ENCODE data around the gene DDX28.
A peak's percentile ranks its signal among the peaks of the same experiment; 100 is the strongest.

Gene DDX28

DNA sequence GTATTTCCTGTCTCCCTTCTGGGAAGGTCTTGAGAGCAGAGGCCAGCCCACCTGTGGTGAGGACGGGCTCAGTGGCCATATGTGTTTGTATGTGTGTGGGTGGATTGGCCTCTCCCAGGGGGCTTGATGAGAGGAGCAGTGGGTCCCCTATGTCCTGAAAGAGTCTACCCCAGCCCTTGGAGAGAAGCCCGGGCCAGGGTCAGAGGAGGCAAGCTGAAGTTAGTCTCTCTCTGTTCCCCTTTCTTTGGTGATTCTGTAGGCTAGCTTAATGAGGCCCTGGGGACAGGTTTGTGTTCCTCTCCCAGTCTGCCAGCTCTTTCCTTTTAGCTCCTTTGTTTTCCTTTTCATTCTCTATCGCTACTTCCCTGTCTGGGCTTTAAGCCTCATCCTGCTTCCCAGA, 38.4 kb upstream of the DDX28 start:
- ChIA-PET POLR2A (no interaction called here), CTCF (interaction anchor here (1.2 to 4.7 kb wide), 11 partner anchors 9 to 246 kb away, joined by 3 to 15 read pairs (median 6); partner anchors contain the start of gene NRN1L)
- TF ChIP-seq, protein P1, sequence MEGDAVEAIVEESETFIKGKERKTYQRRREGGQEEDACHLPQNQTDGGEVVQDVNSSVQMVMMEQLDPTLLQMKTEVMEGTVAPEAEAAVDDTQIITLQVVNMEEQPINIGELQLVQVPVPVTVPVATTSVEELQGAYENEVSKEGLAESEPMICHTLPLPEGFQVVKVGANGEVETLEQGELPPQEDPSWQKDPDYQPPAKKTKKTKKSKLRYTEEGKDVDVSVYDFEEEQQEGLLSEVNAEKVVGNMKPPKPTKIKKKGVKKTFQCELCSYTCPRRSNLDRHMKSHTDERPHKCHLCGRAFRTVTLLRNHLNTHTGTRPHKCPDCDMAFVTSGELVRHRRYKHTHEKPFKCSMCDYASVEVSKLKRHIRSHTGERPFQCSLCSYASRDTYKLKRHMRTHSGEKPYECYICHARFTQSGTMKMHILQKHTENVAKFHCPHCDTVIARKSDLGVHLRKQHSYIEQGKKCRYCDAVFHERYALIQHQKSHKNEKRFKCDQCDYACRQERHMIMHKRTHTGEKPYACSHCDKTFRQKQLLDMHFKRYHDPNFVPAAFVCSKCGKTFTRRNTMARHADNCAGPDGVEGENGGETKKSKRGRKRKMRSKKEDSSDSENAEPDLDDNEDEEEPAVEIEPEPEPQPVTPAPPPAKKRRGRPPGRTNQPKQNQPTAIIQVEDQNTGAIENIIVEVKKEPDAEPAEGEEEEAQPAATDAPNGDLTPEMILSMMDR (IDR thresholded peaks at IDR 0.05; ENCODE audit: control extremely low read depth, extremely low read depth, low read depth, missing control alignments): no peak
- peak; percentile 38 for DNase-seq (ENCODE audit: extremely low spot score)

DNA sequence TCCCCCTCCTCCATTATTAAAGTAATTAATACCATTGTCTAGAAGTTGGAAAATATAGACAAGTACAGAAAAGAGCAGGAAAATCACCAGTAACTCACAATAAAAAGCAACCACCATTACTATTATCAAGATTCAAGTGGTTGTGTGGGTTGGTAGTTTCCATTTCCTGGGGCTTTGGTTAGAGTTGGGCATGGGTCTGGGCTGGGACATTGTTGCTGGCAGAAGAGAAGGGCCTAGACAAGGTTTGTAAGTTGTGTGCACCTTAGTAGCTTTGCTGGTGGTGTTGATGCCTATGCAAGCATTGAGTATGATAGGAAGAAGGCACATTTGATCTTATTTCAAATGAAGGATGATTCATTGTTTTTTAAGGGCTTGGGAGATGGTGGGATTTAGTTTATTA, 36.8 kb upstream of the DDX28 start:
- ChIA-PET CTCF (interaction anchor here (1.3 to 4.7 kb wide), 3 partner anchors 12 to 140 kb away, joined by 3 to 15 read pairs (median 6); no protein-coding TSS in a partner anchor), POLR2A (no interaction called here)
- no peak for DNase-seq (ENCODE audit: extremely low spot score)

DNA sequence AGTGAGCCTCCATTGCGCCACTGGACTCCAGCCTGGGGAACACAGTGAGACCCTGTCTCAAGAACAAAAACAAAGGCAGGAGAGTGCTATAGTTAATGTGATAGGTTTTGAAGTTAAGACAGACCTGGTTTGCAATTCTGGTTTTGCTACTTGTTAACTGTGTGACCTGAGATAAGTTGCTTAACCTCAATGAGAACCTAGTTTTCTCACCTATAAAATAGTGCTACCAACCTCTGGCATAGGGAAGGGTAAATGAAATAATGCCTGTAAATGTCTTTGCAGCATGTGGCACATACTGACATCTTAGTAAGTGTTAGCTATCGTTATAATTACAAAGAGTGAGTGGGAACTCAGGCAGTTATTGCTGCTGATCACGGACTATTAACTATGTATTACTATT, 32.4 kb upstream of the DDX28 start:
- CTCF ChIA-PET: interaction anchor here (1.1 to 6.5 kb wide), 4 partner anchors 8 to 16 kb away, joined by 3 to 44 read pairs (median 4); no protein-coding TSS in a partner anchor
- TF ChIP-seq, protein P1 (IDR thresholded peaks at IDR 0.05; ENCODE audit: control extremely low read depth, extremely low read depth, low read depth, missing control alignments): no peak
- DNase-seq (ENCODE audit: extremely low spot score): no peak
- POLR2A ChIA-PET: no interaction called here

More for the DNA sequence above, 36.8 kb upstream of the DDX28 start:
- TF ChIP-seq, protein P1 (IDR thresholded peaks at IDR 0.05; ENCODE audit: control extremely low read depth, extremely low read depth, low read depth, missing control alignments): no peak

DNA sequence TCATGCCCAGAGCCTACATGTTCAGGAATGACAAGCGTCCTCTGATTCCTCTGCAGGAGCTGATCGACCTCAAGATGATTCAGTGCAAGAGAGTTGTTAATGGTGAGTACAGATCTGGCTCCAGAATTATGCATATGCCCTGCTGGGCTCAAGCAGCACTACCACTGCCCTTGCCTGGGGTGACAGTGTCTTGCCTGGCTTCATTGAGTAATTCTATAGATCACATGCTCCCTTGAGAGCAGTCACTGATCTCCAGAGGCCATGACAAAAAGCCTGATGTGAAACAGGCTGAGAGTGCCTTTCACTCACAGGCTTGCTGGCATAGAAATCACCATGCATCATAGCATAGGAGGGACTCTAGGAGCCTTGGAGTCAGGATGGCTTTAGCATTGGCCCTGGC, 26.4 kb upstream of the DDX28 start:
- ChIA-PET CTCF (no interaction called here), POLR2A (no interaction called here)
- no peak for DNase-seq (ENCODE audit: extremely low spot score)
- TF ChIP-seq, protein P1 (IDR thresholded peaks at IDR 0.05; ENCODE audit: control extremely low read depth, extremely low read depth, low read depth, missing control alignments): no peak

DNA sequence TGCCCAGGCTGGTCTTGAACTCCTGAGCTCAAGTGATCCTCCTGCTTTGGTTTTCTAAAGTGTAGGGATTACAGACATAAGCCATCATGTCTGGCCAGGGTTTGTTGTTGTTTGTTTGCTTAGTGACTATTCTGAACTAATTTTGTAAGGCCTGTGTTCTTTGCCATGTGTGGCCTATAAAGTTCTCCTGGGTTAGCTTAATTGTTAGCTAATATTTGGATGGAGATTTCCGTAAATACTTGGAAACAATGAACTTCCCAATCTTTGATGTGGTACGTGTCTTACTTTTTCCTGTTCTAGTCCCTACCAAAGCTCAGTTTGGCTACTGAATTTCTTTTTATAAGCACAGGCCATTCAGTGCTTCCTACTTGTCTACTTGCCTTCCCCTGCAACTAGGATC, 25.0 kb upstream of the DDX28 start:
- TF ChIP-seq, protein P1 (IDR thresholded peaks at IDR 0.05; ENCODE audit: control extremely low read depth, extremely low read depth, low read depth, missing control alignments): no peak
- CTCF ChIA-PET: interaction anchor here (1.2 to 1.4 kb wide), 2 partner anchors 9 to 13 kb away, joined by 6 read pairs; no protein-coding TSS in a partner anchor

DNA sequence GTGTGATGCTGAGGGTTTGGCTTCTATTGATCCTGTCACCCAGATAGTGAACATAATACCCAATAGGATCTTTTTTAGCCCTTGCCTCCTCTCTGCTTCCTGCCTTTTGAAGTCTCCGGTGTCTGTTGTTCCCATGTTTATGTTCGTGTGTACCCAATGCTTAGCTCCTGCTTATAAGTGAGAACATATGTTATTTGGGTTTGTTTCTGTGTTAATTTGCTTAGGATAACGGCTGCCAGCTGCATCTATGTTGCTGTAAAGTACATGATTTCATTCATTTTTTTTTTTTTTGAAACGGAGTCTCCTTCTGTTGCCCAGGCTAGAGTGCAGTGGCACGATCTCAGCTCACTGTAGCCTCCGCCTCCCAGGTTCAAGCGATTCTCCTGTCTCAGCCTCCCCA, 23.1 kb upstream of the DDX28 start:
- POLR2A ChIA-PET: no interaction called here
- TF ChIP-seq, protein P1 (IDR thresholded peaks at IDR 0.05; ENCODE audit: control extremely low read depth, extremely low read depth, low read depth, missing control alignments): no peak
- DNase-seq (ENCODE audit: extremely low spot score): no peak
- CTCF ChIA-PET: interaction anchor here (0.7 to 2.0 kb wide), 4 partner anchors 8 to 230 kb away, joined by 3 to 4 read pairs (median 4); no protein-coding TSS in a partner anchor

More for the DNA sequence above, 25.0 kb upstream of the DDX28 start:
- POLR2A ChIA-PET: no interaction called here
- DNase-seq (ENCODE audit: extremely low spot score): no peak

Measured in GM10248 (cell line).